Tibial nerve (tissue), 4 donors: Measurements from ENCODE around the gene TMEM151B.

ENCODE experiments used
- EP300 ChIP-seq, 2 donors: sonication (generic); formaldehyde crosslinking; IDR thresholded peaks; one replicate each; pipeline ENCODE4 v1.6.1; 2017; ENCODE audit warnings: antibody characterized with exemption in 2 of 2, mild to moderate bottlenecking in 1 of 2
- TF ChIP-seq, protein P1 (sequence below), 5 experiments: fragments of 200-600 bp in 3 of 5; fragments of 450-650 bp in 2 of 5; sonication (generic) in 3 of 5; IDR thresholded peaks; one replicate each; pipeline ENCODE4 v1.5.1; 2016 to 2019; ENCODE audit warnings: antibody characterized with exemption in 5 of 5, mild to moderate bottlenecking in 3 of 5, moderate library complexity in 2 of 5

DNA sequence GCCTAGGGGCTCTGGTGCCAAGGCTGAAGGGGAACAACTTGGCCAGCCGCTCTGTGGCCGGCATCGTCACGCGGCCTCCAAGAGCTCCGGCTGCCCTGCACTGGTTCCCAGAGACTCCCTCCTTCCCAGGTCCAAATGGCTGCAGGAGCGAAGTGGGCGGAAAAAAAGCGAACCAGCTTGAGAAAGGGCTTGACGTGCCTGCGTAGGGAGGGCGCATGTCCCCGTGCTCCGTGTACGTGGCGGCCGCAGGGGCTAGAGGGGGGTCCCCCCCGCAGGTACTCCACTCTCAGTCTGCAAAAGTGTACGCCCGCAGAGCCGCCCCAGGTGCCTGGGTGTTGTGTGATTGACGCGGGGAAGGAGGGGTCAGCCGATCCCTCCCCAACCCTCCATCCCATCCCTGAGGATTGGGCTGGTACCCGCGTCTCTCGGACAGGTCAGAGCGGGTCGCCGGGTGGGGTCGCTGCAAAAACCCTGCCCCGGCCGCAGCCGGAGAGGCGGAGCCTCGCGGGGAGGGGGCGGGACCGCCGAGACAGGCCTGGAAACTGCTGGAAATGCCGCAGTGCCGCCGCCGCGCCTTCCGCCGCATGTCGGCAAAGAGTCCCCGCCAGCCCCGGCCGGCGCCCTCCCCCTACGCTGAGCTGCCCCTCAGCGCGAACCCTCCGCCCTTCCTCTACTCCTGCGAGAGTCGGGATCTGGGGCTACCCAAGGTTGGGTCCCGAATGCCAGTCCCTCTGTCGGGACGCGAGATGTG is 24.2 kb upstream of the TMEM151B start:
- TF ChIP-seq, protein P1, sequence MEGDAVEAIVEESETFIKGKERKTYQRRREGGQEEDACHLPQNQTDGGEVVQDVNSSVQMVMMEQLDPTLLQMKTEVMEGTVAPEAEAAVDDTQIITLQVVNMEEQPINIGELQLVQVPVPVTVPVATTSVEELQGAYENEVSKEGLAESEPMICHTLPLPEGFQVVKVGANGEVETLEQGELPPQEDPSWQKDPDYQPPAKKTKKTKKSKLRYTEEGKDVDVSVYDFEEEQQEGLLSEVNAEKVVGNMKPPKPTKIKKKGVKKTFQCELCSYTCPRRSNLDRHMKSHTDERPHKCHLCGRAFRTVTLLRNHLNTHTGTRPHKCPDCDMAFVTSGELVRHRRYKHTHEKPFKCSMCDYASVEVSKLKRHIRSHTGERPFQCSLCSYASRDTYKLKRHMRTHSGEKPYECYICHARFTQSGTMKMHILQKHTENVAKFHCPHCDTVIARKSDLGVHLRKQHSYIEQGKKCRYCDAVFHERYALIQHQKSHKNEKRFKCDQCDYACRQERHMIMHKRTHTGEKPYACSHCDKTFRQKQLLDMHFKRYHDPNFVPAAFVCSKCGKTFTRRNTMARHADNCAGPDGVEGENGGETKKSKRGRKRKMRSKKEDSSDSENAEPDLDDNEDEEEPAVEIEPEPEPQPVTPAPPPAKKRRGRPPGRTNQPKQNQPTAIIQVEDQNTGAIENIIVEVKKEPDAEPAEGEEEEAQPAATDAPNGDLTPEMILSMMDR (IDR thresholded peaks at IDR 0.05), result peak in 4 of 5 experiments; percentile 6 to 49 (median 26)
- TF ChIP-seq EP300 (IDR thresholded peaks at IDR 0.05), result peak; percentile 85 to 92
